Measurements from ENCODE around the gene CCDC157.

CCDC157 gene

GRCh38 chr22:30372915-30373314 lies 16.1 kb downstream of the CCDC157 start:
- no peak for ATAC-seq
- no peak for TF ChIP-seq CREB5 (CRISPR knock-in tag; IDR thresholded peaks at IDR 0.05; ENCODE audit: low read depth)
- TF ChIP-seq ZFP30 (CRISPR knock-in tag; IDR thresholded peaks at IDR 0.05) = no peak
- TF ChIP-seq ESRRG (CRISPR knock-in tag; IDR thresholded peaks at IDR 0.05) = no peak
- no peak for TF ChIP-seq OSR1 (CRISPR knock-in tag; IDR thresholded peaks at IDR 0.05)
- no peak for TF ChIP-seq ZNF70 (CRISPR knock-in tag; IDR thresholded peaks at IDR 0.05)
- no peak for TF ChIP-seq TSHZ2 (CRISPR knock-in tag; IDR thresholded peaks at IDR 0.05)
- TF ChIP-seq ZNF565 (CRISPR knock-in tag; conservative IDR thresholded peaks at IDR 0.05; ENCODE audit: low read depth) = no peak
- TF ChIP-seq ZC3H10 (CRISPR knock-in tag; IDR thresholded peaks at IDR 0.05) = no peak
- no peak for TF ChIP-seq TOX (CRISPR knock-in tag; IDR thresholded peaks at IDR 0.05; ENCODE audit: borderline replicate concordance)
- no peak for TF ChIP-seq PATZ1 (CRISPR knock-in tag; IDR thresholded peaks at IDR 0.05; ENCODE audit: borderline replicate concordance)
- TF ChIP-seq ISL1 (CRISPR knock-in tag; IDR thresholded peaks at IDR 0.05) = no peak
- no peak for TF ChIP-seq PPARA (CRISPR knock-in tag; IDR thresholded peaks at IDR 0.05; ENCODE audit: borderline replicate concordance)
- no peak for TF ChIP-seq POU6F1 (CRISPR knock-in tag; IDR thresholded peaks at IDR 0.05; ENCODE audit: borderline replicate concordance, low read depth)
- no peak for TF ChIP-seq ZFP3 (CRISPR knock-in tag; IDR thresholded peaks at IDR 0.05)
- TF ChIP-seq SNAI2 (CRISPR knock-in tag; IDR thresholded peaks at IDR 0.05) = no peak

- ATAC-seq = no peak; the same call in 1 of the 3 replicates
- TF ChIP-seq BACH2 (CRISPR knock-in tag; IDR thresholded peaks at IDR 0.05; ENCODE audit: borderline replicate concordance) = no peak
- TF ChIP-seq CSRNP3 (CRISPR knock-in tag; IDR thresholded peaks at IDR 0.05) = no peak
- TF ChIP-seq RARB (CRISPR knock-in tag; IDR thresholded peaks at IDR 0.05) = no peak
- no peak for TF ChIP-seq ZNF565 (CRISPR knock-in tag; conservative IDR thresholded peaks at IDR 0.05; ENCODE audit: low read depth)
- no peak for TF ChIP-seq PPARA (CRISPR knock-in tag; IDR thresholded peaks at IDR 0.05; ENCODE audit: borderline replicate concordance)
- no peak for TF ChIP-seq CSDC2 (CRISPR knock-in tag; IDR thresholded peaks at IDR 0.05)
- TF ChIP-seq ZC3H10 (CRISPR knock-in tag; IDR thresholded peaks at IDR 0.05) = no peak
- no peak for TF ChIP-seq CREB5 (CRISPR knock-in tag; IDR thresholded peaks at IDR 0.05; ENCODE audit: low read depth)
- TF ChIP-seq ZFP30 (CRISPR knock-in tag; IDR thresholded peaks at IDR 0.05) = no peak
- no peak for TF ChIP-seq TCF4 (CRISPR knock-in tag; IDR thresholded peaks at IDR 0.05; ENCODE audit: borderline replicate concordance)
- no peak for TF ChIP-seq POU6F1 (CRISPR knock-in tag; IDR thresholded peaks at IDR 0.05; ENCODE audit: borderline replicate concordance, low read depth)
- no peak for TF ChIP-seq ESRRG (CRISPR knock-in tag; IDR thresholded peaks at IDR 0.05)
Observed at GRCh38 chr22:30373331-30374325, 16.8 kb downstream of the CCDC157 start.

All from SK-N-SH treated with all-trans-retinoic acid at 6 μM for 48 hours (cell line).